ENCODE results near the gene C4B. TPM values are rescaled to one million over a fixed set of nuclear protein-coding genes. Genes with fewer than 3 reads are reported as not detected.

The C4B gene
- total RNA-seq, 1 experiment from 2014 or later, result 3.7 TPM

GRCh38 chr6:32056254-32056653 lies 41.7 kb downstream of the C4B start:
- POLR2A ChIA-PET, result no interaction called here

More at GRCh38 chr6:32056254-32056653, 41.7 kb downstream of the C4B start:
- TF ChIP-seq CBFB (CRISPR knock-in tag; IDR thresholded peaks at IDR 0.05; ENCODE audit: low read depth) (no peak), TCF7 (CRISPR knock-in tag; IDR thresholded peaks at IDR 0.05; ENCODE audit: low read depth) (no peak), MAX (CRISPR knock-in tag; IDR thresholded peaks at IDR 0.05) (no peak), NR2C2 (CRISPR knock-in tag; IDR thresholded peaks at IDR 0.05) (no peak), ZBTB21 (CRISPR knock-in tag; IDR thresholded peaks at IDR 0.05; ENCODE audit: borderline replicate concordance) (no peak), RORB (CRISPR knock-in tag; IDR thresholded peaks at IDR 0.05) (no peak), ERG (CRISPR knock-in tag; IDR thresholded peaks at IDR 0.05) (no peak), ATF1 (CRISPR knock-in tag; IDR thresholded peaks at IDR 0.05) (no peak), NR3C1 (CRISPR knock-in tag; conservative IDR thresholded peaks at IDR 0.05; ENCODE audit: low read depth) (no peak), ZNF219 (CRISPR knock-in tag; IDR thresholded peaks at IDR 0.05; ENCODE audit: borderline replicate concordance) (no peak), SP1 (CRISPR knock-in tag; conservative IDR thresholded peaks at IDR 0.05) (no peak), ZNF317 (CRISPR knock-in tag; IDR thresholded peaks at IDR 0.05; ENCODE audit: borderline replicate concordance, low read depth) (no peak), ZNF425 (CRISPR knock-in tag; conservative IDR thresholded peaks at IDR 0.05) (no peak), ZNF263 (CRISPR knock-in tag; IDR thresholded peaks at IDR 0.05; ENCODE audit: low read depth) (no peak)
- TF ChIP-seq, protein P1, sequence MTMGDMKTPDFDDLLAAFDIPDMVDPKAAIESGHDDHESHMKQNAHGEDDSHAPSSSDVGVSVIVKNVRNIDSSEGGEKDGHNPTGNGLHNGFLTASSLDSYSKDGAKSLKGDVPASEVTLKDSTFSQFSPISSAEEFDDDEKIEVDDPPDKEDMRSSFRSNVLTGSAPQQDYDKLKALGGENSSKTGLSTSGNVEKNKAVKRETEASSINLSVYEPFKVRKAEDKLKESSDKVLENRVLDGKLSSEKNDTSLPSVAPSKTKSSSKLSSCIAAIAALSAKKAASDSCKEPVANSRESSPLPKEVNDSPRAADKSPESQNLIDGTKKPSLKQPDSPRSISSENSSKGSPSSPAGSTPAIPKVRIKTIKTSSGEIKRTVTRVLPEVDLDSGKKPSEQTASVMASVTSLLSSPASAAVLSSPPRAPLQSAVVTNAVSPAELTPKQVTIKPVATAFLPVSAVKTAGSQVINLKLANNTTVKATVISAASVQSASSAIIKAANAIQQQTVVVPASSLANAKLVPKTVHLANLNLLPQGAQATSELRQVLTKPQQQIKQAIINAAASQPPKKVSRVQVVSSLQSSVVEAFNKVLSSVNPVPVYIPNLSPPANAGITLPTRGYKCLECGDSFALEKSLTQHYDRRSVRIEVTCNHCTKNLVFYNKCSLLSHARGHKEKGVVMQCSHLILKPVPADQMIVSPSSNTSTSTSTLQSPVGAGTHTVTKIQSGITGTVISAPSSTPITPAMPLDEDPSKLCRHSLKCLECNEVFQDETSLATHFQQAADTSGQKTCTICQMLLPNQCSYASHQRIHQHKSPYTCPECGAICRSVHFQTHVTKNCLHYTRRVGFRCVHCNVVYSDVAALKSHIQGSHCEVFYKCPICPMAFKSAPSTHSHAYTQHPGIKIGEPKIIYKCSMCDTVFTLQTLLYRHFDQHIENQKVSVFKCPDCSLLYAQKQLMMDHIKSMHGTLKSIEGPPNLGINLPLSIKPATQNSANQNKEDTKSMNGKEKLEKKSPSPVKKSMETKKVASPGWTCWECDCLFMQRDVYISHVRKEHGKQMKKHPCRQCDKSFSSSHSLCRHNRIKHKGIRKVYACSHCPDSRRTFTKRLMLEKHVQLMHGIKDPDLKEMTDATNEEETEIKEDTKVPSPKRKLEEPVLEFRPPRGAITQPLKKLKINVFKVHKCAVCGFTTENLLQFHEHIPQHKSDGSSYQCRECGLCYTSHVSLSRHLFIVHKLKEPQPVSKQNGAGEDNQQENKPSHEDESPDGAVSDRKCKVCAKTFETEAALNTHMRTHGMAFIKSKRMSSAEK (CRISPR knock-in tag; IDR thresholded peaks at IDR 0.05; ENCODE audit: borderline replicate concordance), result no peak
- TF ChIP-seq, protein P2, sequence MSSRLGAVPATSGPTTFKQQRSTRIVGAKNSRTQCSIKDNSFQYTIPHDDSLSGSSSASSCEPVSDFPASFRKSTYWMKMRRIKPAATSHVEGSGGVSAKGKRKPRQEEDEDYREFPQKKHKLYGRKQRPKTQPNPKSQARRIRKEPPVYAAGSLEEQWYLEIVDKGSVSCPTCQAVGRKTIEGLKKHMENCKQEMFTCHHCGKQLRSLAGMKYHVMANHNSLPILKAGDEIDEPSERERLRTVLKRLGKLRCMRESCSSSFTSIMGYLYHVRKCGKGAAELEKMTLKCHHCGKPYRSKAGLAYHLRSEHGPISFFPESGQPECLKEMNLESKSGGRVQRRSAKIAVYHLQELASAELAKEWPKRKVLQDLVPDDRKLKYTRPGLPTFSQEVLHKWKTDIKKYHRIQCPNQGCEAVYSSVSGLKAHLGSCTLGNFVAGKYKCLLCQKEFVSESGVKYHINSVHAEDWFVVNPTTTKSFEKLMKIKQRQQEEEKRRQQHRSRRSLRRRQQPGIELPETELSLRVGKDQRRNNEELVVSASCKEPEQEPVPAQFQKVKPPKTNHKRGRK (CRISPR knock-in tag; IDR thresholded peaks at IDR 0.05; ENCODE audit: borderline replicate concordance), result no peak
- TF ChIP-seq, protein P3, sequence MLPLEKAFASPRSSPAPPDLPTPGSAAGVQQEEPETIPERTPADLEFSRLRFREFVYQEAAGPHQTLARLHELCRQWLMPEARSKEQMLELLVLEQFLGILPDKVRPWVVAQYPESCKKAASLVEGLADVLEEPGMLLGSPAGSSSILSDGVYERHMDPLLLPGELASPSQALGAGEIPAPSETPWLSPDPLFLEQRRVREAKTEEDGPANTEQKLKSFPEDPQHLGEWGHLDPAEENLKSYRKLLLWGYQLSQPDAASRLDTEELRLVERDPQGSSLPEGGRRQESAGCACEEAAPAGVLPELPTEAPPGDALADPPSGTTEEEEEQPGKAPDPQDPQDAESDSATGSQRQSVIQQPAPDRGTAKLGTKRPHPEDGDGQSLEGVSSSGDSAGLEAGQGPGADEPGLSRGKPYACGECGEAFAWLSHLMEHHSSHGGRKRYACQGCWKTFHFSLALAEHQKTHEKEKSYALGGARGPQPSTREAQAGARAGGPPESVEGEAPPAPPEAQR (CRISPR knock-in tag; IDR thresholded peaks at IDR 0.05), result no peak
- peaks cover 8% of the 10 kb centered on the region for H3K4me1 Mint-ChIP-seq
- H3K36me3 Mint-ChIP-seq, result no peaks in the 10 kb centered on the region
- no peaks in the 10 kb centered on the region for H3K27me3 Mint-ChIP-seq (ENCODE audit: low read depth)
- H3K4me3 Mint-ChIP-seq, result no peak overlapping the region
- ATAC-seq (no peak), DNase-seq (ENCODE audit: low spot score) (no peak)
- no peak overlapping the region for H3K27ac Mint-ChIP-seq
- CTCF ChIA-PET, result no interaction called here
- H3K9me3 Mint-ChIP-seq, result no peaks in the 10 kb centered on the region

Data from WTC11 (cell line).